Inferior parietal cortex (tissue), 1 donor: ENCODE results near the gene PALM.
"Not testable (repeated sequence)": the region's sequence is repeated elsewhere in the genome, so short reads cannot be mapped to it uniquely, and the experiment has no call there.

Source experiments
- DNase-seq: peaks from one replicate; pipeline ENCODE4 v3.0.0-alpha.2; 2016; ENCODE audit errors: extremely low spot score

Gene PALM

DNA sequence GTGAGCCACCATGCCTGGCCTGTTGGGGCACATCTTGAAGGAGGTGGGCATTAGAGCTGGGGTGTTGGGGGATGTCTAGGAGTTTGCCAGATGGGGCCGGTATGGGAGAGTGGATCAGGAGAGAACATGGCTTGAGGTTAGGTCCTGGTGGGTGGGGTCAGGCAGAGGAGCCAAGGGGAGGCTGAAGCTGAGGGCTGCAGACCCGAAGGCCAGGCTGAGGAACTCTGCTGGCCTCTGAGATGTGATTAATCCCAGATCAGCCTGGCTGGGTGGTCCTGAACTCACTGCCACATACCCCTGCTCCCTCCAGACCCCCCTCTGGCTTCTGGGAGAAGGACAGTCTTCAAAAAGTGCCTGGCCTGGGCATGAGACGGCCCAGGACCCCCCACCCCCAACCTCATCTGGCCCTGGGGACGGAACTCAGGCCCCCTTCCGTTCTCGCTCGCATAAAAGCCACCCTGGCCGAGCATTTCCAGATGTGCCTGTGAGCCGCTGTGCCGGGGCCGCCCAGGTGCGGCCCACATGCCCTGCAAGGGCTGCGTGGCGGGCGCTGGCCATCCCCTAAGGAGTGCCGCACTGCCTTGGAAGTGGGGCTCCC lies 29.8 kb upstream of the PALM start:
- DNase-seq, result no peak

DNA sequence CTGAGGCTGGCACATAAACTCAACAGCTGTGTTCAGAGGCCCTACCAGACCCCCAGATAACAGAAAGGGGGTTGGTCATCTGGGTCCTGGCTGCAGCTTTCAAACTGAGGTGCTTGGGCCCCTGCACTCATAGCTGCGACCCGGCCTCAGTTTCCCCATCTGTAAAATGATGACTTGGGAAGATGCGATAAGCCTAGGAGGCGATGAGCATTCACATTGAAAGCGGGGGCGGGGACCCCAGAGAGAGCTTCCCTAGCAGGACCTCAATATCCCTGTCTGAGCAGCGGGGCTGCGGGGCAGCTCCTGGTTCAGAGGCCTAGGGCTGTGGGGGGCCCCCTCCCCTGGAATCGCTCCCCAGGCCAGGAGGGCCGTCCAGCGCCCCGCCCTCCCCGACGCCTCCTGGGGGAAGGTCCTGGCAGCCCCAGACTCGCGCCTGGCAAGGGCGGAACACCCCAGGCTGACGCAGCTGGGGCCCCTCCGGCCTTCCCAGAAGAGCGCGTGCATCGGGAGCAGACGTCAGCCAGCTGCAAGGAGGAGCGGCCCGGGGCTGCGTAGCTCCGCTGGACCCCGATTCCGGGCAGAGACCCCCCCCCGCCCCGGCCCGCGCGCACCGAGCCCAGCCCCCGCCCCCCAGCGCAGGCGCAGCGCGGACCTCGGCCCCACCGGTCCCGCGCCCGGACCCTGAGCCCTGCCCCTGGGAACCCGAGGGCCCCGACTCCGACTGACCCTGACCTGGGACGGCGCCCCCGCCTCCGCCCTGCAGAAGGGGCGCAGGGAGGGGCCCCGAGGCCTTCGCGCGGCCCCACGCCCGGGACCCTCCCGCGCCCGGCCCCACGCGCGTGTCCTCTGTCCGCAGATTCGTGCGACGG lies 29.1 kb upstream of the PALM start:
- no peak for DNase-seq

DNA sequence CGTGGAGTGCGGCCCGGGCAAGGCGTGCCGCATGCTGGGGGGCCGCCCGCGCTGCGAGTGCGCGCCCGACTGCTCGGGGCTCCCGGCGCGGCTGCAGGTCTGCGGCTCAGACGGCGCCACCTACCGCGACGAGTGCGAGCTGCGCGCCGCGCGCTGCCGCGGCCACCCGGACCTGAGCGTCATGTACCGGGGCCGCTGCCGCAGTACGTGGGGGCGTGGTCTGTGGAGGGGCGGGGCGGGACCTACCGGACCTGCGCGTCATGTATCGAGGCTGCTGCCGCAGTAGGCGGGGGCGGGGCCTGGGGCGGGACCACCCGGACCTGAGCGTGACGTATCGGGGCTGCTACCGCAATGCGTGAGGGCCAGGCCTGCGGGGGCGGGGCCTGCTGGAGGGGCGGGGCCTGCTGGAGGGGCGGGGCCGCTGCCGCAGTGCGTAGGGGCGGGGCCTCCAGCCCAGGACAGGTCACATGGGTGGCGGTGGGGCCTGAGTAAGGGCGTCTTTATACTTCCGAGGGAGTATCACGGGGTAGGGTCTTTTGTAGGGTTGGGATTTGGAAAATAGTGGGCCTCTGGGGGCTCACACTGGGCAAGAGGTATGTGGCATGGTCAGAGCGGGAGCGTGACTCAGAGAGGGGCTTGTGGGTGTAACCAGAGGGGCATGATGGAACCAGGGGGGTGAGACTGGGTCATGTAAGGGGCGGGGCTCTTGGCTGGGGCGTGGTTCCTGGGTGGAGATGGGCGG lies 28.3 kb upstream of the PALM start:
- peak; percentile 87 for DNase-seq

DNA sequence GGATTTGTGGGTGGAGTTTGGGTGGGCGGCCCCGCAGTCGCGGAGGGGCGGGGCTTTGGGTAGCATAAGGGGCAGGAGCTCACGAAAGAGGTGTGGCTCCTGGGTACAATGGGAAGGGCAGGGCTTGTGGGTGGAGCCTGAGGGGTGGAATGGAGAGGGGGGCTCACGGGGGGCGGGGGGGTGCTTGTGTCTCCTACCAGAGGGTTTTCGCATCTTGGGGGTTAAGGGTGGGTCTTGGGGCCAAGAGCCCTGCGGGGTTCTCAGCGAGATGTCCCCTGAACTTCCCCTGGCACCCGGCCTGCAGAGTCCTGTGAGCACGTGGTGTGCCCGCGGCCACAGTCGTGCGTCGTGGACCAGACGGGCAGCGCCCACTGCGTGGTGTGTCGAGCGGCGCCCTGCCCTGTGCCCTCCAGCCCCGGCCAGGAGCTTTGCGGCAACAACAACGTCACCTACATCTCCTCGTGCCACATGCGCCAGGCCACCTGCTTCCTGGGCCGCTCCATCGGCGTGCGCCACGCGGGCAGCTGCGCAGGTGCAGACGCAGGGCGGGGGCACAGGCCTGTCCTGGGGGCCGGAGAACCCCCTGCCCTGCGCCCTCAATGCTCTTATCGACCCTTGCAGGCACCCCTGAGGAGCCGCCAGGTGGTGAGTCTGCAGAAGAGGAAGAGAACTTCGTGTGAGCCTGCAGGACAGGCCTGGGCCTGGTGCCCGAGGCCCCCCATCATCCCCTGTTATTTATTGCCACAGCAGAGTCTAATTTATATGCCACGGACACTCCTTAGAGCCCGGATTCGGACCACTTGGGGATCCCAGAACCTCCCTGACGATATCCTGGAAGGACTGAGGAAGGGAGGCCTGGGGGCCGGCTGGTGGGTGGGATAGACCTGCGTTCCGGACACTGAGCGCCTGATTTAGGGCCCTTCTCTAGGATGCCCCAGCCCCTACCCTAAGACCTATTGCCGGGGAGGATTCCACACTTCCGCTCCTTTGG lies 27.4 kb upstream of the PALM start:
- no peak for DNase-seq

DNA sequence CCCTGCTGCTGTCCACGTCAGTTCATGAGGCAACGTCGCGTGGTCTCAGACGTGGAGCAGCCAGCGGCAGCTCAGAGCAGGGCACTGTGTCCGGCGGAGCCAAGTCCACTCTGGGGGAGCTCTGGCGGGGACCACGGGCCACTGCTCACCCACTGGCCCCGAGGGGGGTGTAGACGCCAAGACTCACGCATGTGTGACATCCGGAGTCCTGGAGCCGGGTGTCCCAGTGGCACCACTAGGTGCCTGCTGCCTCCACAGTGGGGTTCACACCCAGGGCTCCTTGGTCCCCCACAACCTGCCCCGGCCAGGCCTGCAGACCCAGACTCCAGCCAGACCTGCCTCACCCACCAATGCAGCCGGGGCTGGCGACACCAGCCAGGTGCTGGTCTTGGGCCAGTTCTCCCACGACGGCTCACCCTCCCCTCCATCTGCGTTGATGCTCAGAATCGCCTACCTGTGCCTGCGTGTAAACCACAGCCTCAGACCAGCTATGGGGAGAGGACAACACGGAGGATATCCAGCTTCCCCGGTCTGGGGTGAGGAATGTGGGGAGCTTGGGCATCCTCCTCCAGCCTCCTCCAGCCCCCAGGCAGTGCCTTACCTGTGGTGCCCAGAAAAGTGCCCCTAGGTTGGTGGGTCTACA lies 25.9 kb upstream of the PALM start:
- no peak for DNase-seq

DNA sequence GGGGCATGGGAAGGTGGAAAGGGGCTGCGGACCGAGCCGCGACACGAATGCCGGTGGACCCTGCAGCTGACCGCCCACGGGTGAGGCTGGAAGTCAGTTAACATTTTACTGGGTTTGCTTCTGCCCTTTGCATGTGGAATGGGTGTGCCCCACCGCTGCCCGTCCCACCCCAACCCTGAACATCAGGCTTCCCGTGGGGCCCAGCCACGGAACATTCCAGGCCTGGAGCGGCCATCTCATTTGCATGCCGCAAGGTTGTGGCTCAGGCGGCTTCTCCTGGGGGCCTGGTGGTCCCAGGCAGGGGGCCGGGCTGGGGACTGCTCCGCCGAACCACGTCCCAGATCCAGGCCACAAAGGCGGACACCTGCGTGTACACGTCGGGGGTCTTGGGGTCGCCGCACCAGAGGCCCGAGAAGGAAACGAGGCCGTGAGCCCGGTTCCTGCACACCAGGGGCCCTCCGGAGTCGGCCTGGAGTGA lies 23.2 kb upstream of the PALM start:
- DNase-seq, result no peak

DNA sequence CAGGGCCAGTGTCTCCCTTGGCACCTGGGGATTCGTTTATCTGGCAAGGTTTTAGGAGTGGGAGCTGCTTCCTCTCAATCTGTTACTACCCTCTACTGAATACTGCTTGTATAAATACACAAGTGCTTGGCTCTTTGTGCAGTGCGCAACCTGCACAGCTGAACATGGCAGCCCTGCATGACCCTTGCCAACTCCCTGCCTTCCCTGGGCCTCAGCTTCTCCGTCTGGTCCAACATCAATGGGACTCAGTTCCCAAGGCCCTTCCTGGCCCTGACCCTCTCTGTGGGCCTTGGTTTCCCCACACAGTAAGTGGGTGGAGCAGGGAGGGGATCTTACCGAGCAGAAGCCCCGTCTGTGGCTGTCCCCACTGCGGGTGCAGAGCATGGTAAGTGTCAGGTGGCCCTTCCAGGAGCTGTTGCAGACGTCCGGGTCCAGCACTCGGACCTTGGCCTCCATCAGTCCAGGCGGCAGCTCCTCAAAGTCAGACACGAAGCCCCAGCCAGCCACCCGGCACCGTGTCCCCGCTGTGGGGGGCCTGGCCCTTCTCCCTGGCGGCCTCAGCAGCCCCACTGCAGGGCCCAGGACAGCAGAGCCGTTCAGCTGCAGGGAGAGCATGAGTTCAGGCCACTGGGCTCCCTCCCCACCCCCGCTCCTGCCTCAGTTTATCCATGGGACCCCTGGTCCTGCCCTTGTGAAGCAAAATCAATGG lies 22.0 kb upstream of the PALM start:
- DNase-seq, result no peak

DNA sequence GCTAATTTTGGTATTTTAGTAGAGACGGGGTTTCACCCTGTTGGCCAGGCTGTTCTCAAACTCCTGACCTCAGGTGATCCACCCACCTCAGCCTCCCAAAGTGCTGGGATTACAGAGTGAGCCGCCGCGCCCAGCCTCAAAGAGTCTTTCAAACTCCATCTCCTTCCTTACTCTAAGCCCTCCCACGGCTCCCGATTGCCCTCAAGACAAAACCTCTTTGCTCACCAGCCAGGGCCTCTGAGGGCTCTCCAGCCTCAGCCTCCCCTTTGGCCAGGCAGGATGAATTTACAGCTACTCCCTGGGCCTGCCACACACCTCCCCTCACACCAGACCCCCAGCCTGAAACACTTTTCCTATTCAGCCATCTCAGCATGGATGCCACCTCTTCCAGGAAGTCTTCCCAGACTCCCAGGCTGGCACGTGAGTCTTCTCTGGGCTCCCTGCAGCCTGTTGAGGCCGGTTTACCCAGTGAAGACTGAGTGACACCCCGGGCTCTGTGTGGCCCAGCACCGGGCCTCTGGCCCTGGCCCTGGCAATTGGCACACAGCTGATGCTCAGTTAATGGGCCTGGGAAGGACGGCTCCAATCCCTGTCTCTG lies 21.1 kb upstream of the PALM start:
- DNase-seq, result no peak

DNA sequence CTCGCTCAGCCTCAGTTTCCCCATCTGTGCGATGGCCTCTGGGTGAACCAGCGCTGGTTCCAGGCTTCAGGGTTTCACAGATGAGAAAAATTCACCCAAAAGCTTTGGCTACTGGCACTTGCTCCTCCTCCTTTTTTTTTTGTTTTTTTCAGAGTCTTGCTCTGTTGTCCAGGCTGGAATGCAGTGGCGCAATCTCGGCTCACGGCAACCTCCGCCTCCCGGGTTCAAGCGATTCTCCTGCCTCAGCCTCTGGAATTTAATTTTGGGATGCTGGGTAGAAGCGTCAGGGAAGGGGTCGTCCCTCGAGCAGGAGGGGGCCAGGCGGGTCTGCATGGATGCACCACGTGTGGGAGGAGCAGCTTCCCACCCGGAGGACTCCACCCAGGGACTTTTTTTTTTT lies 20.5 kb upstream of the PALM start:
- no peak for DNase-seq

DNA sequence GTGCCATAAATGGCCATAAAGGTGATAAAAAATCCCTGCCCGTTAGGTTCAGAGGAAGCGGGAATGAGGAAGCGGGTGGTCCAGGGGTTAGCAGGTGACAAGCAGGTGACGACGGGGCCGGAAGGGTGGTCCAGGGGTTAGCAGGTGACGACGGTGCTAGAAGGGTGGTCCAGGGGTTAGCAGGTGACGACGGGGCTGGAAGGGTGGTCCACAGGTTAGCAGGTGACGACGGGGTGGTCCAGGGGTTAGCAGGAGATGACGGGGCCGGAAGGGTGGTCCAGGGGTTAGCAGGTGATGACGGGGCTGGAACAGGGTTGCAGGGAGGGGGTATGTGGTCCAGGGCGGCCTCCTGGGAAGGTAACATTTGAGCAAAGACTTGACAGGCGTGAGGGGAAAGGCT lies 19.7 kb upstream of the PALM start:
- DNase-seq, result no peak

DNA sequence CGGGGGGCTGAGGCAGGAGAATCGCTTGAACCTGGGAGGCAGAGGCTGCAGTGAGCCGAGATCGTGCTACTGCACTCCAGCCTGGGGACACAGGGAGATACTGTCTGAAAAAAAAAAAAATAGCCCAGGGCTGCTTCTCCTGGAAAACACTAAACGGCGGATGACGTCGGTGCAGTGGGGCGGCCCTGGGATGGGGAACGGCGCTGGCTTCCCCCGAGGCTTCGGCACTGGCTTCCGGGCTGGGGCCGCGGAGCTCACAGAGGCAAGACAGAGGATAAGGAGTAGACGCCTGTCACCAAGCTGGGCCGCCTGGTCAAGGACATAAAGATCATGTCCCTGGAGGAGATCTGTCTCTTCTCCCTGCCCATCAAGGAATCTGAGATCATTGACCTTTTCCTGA lies 18.5 kb upstream of the PALM start:
- no peak for DNase-seq

DNA sequence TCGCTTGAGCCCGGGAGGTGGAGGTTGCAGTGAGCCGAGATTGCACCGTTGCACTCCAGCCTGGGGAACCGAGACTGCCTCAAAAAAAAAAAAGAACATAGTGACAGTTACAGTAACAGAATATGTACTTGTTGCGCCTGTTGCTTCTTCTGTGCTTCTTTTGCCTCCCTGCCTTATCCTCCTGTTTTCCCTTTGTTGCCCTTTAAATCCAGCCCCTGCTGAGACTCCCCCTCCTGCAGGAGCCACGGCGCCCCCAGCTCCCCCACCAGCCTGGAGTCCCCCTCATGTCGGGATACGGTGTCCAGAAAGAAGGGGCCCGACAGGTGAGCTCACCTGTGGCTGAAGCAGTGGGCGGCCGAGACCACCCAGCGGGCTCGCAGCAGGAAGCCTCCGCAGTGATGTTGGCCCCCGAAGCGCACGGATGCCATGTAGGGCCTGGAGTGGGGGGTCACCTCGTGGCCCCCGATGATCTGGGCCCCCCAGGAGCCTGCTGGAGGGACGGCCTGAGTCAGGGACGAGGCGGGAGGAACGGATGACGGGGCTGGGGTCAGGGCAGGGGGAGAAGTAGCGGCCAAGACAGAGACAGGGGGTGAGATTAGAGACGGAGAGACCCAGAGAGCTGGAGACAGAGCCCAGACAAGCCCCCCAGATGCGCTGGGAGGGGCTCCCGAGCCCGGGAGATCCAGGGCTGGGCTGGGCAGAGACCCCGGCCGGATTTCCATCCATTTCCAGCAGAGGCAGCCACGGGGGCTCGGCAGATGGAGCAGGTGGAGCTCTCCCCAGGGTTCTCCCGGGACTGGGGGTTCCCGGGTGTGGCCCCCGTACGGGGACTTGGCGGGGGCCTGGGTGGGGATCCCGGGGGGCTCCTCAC lies 14.0 kb upstream of the PALM start:
- no peak for DNase-seq

DNA sequence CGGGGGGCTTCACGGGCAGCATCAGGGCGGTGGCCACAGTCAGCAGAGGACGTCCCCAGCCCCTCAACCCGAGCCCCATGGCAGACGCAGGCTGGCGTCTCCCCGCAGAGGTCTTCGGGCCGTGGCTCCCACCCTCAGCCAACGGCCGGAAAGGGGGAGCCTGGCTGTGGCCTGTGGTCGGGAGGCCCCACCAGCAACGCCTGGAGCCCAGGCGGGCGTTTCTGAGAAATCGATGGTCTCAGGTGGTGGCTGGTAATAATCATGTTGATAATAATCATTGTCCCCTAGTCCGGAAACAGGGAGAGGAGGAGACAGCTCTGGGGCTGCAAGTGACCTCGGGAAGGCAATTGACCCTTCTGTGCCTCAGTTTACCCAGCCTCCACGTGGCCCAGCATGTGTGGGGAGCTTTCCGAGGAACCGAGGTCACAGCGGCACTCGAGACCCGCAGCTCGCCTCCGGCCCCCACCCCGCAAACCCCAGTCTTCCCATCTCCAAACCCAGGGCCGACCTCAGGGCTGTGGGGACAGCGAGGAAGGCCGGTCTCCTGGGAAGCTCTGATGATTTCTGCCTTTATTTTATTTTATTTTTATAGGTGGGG lies 13.3 kb upstream of the PALM start, which contains the start of gene PRSS57:
Gene PRSS57, minus strand, starts transcription at position 101 of the 598 bp plus-strand sequence. Its CDS starts 22 bp downstream, at position 79.
- DNase-seq, result no peak

DNA sequence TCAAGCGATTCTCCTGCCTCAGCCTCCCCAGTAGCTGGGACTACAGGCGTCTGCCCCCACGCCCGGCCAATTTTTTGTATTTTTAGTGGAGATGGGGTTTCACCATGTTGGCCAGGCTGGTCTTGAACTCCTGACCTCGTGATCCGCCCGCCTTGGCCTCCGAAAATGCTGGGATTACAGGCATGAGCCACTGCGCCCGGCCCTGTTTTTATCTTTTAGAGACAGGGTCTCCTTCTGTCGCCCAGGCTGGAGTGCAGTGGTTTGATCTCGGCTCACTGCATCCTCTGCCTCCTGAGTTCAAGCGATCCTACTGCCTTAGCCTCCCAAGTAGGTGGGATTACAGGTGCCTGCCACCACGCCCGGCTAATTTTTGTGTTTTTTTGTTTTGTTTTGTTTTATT lies 10.2 kb upstream of the PALM start:
- not testable (repeated sequence) for DNase-seq

DNA sequence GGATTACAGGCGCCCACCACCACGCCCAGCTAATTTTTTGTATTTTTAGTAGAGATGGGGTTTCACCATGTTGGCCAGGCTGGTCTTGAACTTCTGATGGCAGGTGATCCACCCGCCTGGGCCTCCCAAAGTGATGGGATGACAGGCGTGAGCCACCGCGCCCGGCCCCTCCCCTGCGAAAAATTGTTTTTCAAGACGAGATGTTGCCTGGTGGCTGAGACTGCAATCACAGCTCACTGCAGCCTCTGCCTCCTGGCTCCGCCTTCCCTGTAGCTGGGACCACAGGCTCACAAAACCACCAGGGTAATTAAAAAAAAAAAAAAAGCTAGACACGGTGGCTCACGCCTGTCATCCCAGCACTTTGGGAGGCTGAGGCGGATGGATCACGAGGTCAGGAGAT lies 8.8 kb upstream of the PALM start:
- DNase-seq, result not testable (repeated sequence)

DNA sequence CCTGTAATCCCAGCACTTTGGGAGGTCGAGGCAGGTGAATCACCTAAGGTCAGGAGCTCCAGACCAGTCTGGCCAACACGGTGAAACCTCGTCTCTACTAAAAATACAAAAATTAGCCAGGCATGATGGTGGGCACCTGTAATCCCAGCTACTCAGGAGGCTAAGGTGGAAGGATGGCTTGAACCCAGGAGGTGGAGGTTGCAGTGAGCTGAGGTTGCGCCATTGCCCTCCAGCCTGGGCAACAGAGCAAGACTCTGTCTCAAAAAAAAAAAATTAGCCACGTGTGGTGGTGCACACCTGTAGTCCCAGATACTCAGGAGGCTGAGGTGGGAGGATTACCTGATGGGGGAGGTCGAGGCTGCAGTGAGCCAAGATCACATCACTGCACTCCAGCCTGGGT lies 5.9 kb upstream of the PALM start:
- not testable (repeated sequence) for DNase-seq

DNA sequence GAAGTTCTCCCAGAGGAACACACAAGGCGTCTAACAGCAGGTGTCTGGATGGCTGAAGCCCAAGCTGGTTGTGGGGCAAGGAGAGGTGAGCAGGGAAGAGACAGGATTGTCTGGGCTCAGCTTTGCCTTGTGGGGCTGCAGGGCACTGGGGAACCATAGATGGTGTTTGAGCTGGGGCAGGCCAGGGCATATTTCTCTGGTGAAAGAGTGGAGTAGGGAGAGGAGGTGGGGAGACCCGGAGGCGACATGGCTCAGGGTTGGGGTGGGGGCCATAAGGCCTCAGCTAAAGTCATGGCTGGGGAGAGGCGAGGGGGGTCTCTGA lies 5.4 kb upstream of the PALM start:
- no peak for DNase-seq

DNA sequence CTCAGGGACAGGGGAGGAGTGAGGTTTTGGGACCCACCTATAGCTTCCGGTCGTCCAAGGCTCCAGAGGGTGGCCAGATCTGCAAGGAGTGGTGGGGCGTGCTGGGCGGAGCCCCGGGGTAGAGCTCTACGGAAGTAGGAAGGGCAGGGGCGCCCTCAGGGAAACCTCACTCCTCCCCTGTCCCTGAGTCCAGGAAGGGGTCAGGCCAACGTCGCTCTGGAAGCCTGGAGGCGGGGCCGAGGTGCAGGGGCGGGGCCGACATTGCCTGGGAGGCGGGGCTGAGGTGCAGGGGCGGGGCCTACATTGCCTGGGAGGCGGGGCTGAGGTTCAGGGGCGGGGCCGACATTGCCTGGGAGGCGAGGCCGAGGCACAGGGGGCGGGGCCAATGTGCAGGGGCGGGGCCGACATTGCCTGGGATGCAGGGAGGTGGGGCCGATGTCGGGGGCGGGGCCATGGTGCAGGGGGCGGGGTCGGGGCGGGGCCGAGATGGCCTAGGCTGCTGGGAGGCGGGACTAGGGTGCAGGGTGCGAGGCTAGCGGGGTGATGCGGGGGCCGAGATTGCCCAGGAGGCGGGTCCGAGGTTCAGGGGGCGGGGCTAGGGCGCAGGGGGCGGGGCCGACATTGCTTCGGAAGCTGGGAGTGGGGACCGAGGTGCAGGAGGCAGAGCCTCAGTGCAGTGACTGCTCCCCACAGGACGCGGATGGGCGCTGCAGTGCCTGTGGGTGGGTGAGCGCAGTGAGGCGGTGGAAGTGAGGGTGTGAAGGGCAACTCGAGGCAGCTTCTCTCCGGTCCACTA lies 4.9 kb upstream of the PALM start:
- peak; percentile 30 for DNase-seq
